GM23338 (cell line): Measurements from ENCODE around the gene CERT1. TPM values are rescaled to one million over a fixed set of nuclear protein-coding genes. Genes with fewer than 3 reads are reported as not detected.

Experiments
- ATAC-seq: fragments of 200-7000 bp; cut with Tn5 transposase; 3 replicates; pipeline ENCODE4 v1.9.1; 2020
- DNase-seq: peaks from one replicate; pipeline ENCODE4 v3.0.0-alpha.2; 2015; ENCODE audit warnings: low spot score
- H2AFZ ChIP-seq: fragments of 200-600 bp; sonication (generic); 2 replicates; pipeline ENCODE4 v1.8.0; 2016; ENCODE audit warnings: antibody characterized with exemption, mild to moderate bottlenecking, moderate library complexity
- H3F3A ChIP-seq: fragments of 200-600 bp; sonication (generic); replicated peaks from 2 replicates; pipeline ENCODE4 v1.8.0; 2017; ENCODE audit warnings: antibody characterized with exemption, mixed run types, low read depth
- H3K27ac ChIP-seq: fragments of 200-600 bp; sonication (generic); 2 replicates; pipeline ENCODE4 v1.6.1; 2016; ENCODE audit warnings: low read depth
- H3K27me3 ChIP-seq: fragments of 200-600 bp; sonication (generic); 2 replicates; pipeline ENCODE4 v1.8.0; 2016; ENCODE audit warnings: mild to moderate bottlenecking, mixed run types, moderate library complexity; ENCODE audit not compliant: insufficient read depth
- H3K36me3 ChIP-seq: fragments of 200-600 bp; sonication (generic); 2 replicates; pipeline ENCODE4 v1.8.0; 2016; ENCODE audit warnings: mild to moderate bottlenecking; ENCODE audit not compliant: insufficient read depth
- H3K4me1 ChIP-seq: fragments of 200-600 bp; sonication (generic); 2 replicates; pipeline ENCODE4 v1.8.0; 2016; ENCODE audit warnings: mild to moderate bottlenecking, moderate library complexity; ENCODE audit not compliant: insufficient read depth
- H3K4me2 ChIP-seq: fragments of 200-600 bp; sonication (generic); 2 replicates; pipeline ENCODE4 v1.7.1; 2017; ENCODE audit warnings: mixed run types
- H3K4me3 ChIP-seq: fragments of 200-600 bp; sonication (generic); 2 replicates; pipeline ENCODE4 v1.6.1; 2016; ENCODE audit warnings: mixed run types
- H3K79me2 ChIP-seq: fragments of 200-600 bp; sonication (generic); replicated peaks from 2 replicates; pipeline ENCODE4 v1.8.0; 2017; ENCODE audit warnings: mild to moderate bottlenecking; ENCODE audit not compliant: insufficient read depth
- H3K9me2 ChIP-seq: fragments of 200-600 bp; sonication (generic); 2 replicates; pipeline ENCODE4 v1.8.0; 2017; ENCODE audit not compliant: insufficient read depth
- H4K20me1 ChIP-seq: fragments of 200-600 bp; sonication (generic); replicated peaks from 2 replicates; pipeline ENCODE4 v1.8.0; 2017; ENCODE audit warnings: mild to moderate bottlenecking; ENCODE audit not compliant: insufficient read depth
- H3K27ac Mint-ChIP-seq: 2 replicates; pipeline ENCODE4 v1.8.0; 2020; ENCODE audit warnings: inconsistent platforms, mild to moderate bottlenecking, moderate library complexity, mixed read lengths
- H3K27me3 Mint-ChIP-seq: 3 replicates; pipeline ENCODE4 v1.8.0; 2022; ENCODE audit warnings: low read depth, mild to moderate bottlenecking, moderate library complexity, mixed read lengths, inconsistent platforms; ENCODE audit not compliant: insufficient read depth, poor library complexity
- H3K36me3 Mint-ChIP-seq: 3 replicates; pipeline ENCODE4 v1.8.0; 2021; ENCODE audit warnings: low read depth, mild to moderate bottlenecking, inconsistent platforms, moderate library complexity, mixed read lengths
- H3K4me1 Mint-ChIP-seq: 3 replicates; pipeline ENCODE4 v1.8.0; 2020; ENCODE audit warnings: mild to moderate bottlenecking, inconsistent platforms, mixed read lengths
- H3K4me3 Mint-ChIP-seq: 3 replicates; pipeline ENCODE4 v1.8.0; 2021; ENCODE audit warnings: moderate library complexity, mild to moderate bottlenecking, inconsistent platforms, mixed read lengths
- H3K9me3 Mint-ChIP-seq: 3 replicates; pipeline ENCODE4 v1.8.0; 2020; ENCODE audit warnings: moderate library complexity, mild to moderate bottlenecking, inconsistent platforms, mixed read lengths
- CREB1 ChIP-seq: fragments of 250-450 bp; sonication (Bioruptor Pico); IDR thresholded peaks from 2 replicates; pipeline ENCODE4 v1.5.0; 2020; ENCODE audit warnings: low read depth, mild to moderate bottlenecking, moderate library complexity
- CTCF ChIP-seq, 2 experiments: fragments of 200-600 bp in 1 of 2; sonication (generic) in 1 of 2; conservative IDR thresholded peaks; 2 replicates each; pipeline versions ENCODE4 v1.5.1 to v1.6.1; 2016 to 2017; ENCODE audit warnings: antibody characterized with exemption in 2 of 2, low read depth in 2 of 2, mild to moderate bottlenecking in 2 of 2, moderate library complexity in 1 of 2
- ETS1 ChIP-seq: IDR thresholded peaks from 2 replicates; pipeline ENCODE4 v1.6.1; 2016; ENCODE audit warnings: antibody characterized with exemption
- EZH2 ChIP-seq: fragments of 200-600 bp; sonication (generic); IDR thresholded peaks from one replicate; pipeline ENCODE4 v1.8.0; 2017; ENCODE audit warnings: antibody characterized with exemption, mild to moderate bottlenecking, low read depth; ENCODE audit not compliant: unreplicated experiment
- EZH2phosphoT487 ChIP-seq: fragments of 200-600 bp; sonication (generic); IDR thresholded peaks from one replicate; pipeline ENCODE4 v1.8.1; 2018; ENCODE audit warnings: antibody characterized with exemption; ENCODE audit not compliant: unreplicated experiment
- JUNB ChIP-seq: IDR thresholded peaks from one replicate; pipeline ENCODE4 v1.6.1; 2016; ENCODE audit warnings: antibody characterized with exemption; ENCODE audit not compliant: unreplicated experiment
- NANOG ChIP-seq: IDR thresholded peaks from 2 replicates; pipeline ENCODE4 v1.6.1; 2016; ENCODE audit warnings: antibody characterized with exemption, borderline replicate concordance
- POLR2AphosphoS5 ChIP-seq: IDR thresholded peaks from 2 replicates; pipeline ENCODE4 v1.6.1; 2016; ENCODE audit warnings: antibody characterized with exemption, low read depth
- REST ChIP-seq: IDR thresholded peaks from one replicate; pipeline ENCODE4 v1.6.1; 2018; ENCODE audit warnings: antibody characterized with exemption; ENCODE audit not compliant: unreplicated experiment
- STAT1 ChIP-seq: IDR thresholded peaks from one replicate; pipeline ENCODE4 v1.6.1; 2016; ENCODE audit warnings: antibody characterized with exemption; ENCODE audit not compliant: unreplicated experiment
- ZNF114 ChIP-seq: fragments of 250-450 bp; sonication (Bioruptor Pico); IDR thresholded peaks from 2 replicates; pipeline ENCODE4 v1.5.0; 2020; ENCODE audit warnings: mild to moderate bottlenecking, moderate library complexity
- ZNF331 ChIP-seq: fragments of 250-450 bp; sonication (Bioruptor Pico); IDR thresholded peaks from 2 replicates; pipeline ENCODE4 v1.5.0; 2020; ENCODE audit warnings: low read depth, mild to moderate bottlenecking, moderate library complexity
- ZNF462 ChIP-seq: fragments of 250-450 bp; sonication (Bioruptor Pico); IDR thresholded peaks from 2 replicates; pipeline ENCODE4 v1.5.0; 2020; ENCODE audit warnings: mild to moderate bottlenecking, moderate library complexity
- polyA plus RNA-seq: library from polyadenylated mRNA; unstranded; fragments of >200 nt; fragmentation: Nextera tagmentation; extraction: Ambion mirVana; gene quantifications from 2 replicates; pipeline ENCODE4 v1.2.1, GENCODE V29; 2016
- total RNA-seq: library from RNA; depleted of rRNA; stranded (reverse); fragments of >200 nt; shearing (Covaris generic); gene quantifications from 2 replicates; pipeline ENCODE4 v1.2.3, GENCODE V29; 2014

The CERT1 gene
- total and polyA plus RNA-seq, 2 experiments from 2014 or later, result 36.5 to 40.7 TPM

- H3K4me1 Mint-ChIP-seq, result peaks cover 32% of the 10 kb centered on the region
- Histone ChIP-seq H3K27me3 (no peaks in the 10 kb centered on the region), H4K20me1 (no peaks in the 10 kb centered on the region), H3K9me2 (no peaks in the 10 kb centered on the region), H3K36me3 (no peaks in the 10 kb centered on the region), H3F3A (no peaks in the 10 kb centered on the region), H3K4me2 (no peak overlapping the region), H2AFZ (no peak overlapping the region), H3K27ac (no peak overlapping the region), H3K79me2 (peaks cover 39% of the 10 kb centered on the region), H3K4me3 (no peak overlapping the region), H3K4me1 (peaks cover 26% of the 10 kb centered on the region)
- H3K27ac Mint-ChIP-seq, result no peak overlapping the region
- DNase-seq (no peak), ATAC-seq (no peak)
- TF ChIP-seq JUNB (no peak), ZNF462 (CRISPR knock-in tag) (no peak), EZH2phosphoT487 (no peak), ETS1 (no peak), POLR2AphosphoS5 (no peak), NANOG (no peak), CTCF (conservative IDR thresholded peaks at IDR 0.05; ENCODE audit: low read depth in 2 of 2) (no peak), ZNF331 (CRISPR knock-in tag) (no peak), REST (no peak), ZNF114 (CRISPR knock-in tag) (no peak), STAT1 (no peak), CREB1 (CRISPR knock-in tag) (no peak), EZH2 (no peak)
- peaks cover 2% of the 10 kb centered on the region; the same call in 1 of the 3 replicates for H3K9me3 Mint-ChIP-seq
- no peak overlapping the region for H3K4me3 Mint-ChIP-seq
- H3K36me3 Mint-ChIP-seq, result peaks cover 7% of the 10 kb centered on the region; the same call in 2 of the 3 replicates
- peaks cover 2% of the 10 kb centered on the region for H3K27me3 Mint-ChIP-seq
These were observed 50.9 kb downstream of the CERT1 start for GRCh38 chr5:75460532-75460931.
